ENCODE measurements around the gene SCN5A. TPM values are rescaled to one million over a fixed set of nuclear protein-coding genes. Genes with fewer than 3 reads are reported as not detected.

Gene SCN5A
- total and polyA plus RNA-seq, 2 of the 8 experiments (the other 6 are each of a cell fraction or from before 2014, with no cell fraction given) = 4.8 to 11.4 TPM

- no peak overlapping the region for H2BK12ac ChIP-seq (ENCODE audit: low read depth, low read length)
- WGBS, 2 experiments (ENCODE audit: extremely low coverage in 1 of 2, insufficient coverage in 1 of 2, insufficient read length in 1 of 2, insufficient replicate concordance in 2 of 2, low coverage in 1 of 2, low lambda C conversion rate in 2 of 2, missing lambda C conversion rate in 1 of 2) = 63% methylated on average over 2 of the region's 2 CpGs; no CpG with 5 or more reads in 1 of the 2 experiments
- no peak overlapping the region for H3K4ac ChIP-seq (replicated peaks; ENCODE audit: insufficient read length, low read depth, low read length)
- no peak overlapping the region for H3K4me2 ChIP-seq (ENCODE audit: insufficient read depth in 1 of 2, low read depth in 2 of 2, low read length in 2 of 2)
- no peak overlapping the region for H3K9ac ChIP-seq (replicated peaks in 1 of 4; ENCODE audit: extremely low read depth in 1 of 4, low read depth in 3 of 4, low read length in 3 of 4)
- CTCF ChIA-PET (ENCODE audit: partially characterized antibody) = interaction anchor here (1.1 kb wide), 1 partner anchor 44 kb away, joined by 3 read pairs; no protein-coding TSS in a partner anchor
- no peak overlapping the region for H3K27ac ChIP-seq (ENCODE audit: low read depth, low read length)
- POLR2A ChIA-PET (ENCODE audit: partially characterized antibody) = no interaction called here
- H4K8ac ChIP-seq (ENCODE audit: extremely low read depth, insufficient read depth, low read length) = no peak overlapping the region
- no peak overlapping the region for H3K23ac ChIP-seq (ENCODE audit: insufficient read length)
- H3K36me3 ChIP-seq (ENCODE audit: control insufficient read depth in 2 of 4, insufficient read depth in 4 of 4, low read length in 3 of 4) = no peaks in the 10 kb centered on the region
- no peak overlapping the region for H3K18ac ChIP-seq (ENCODE audit: extremely low read depth, low read length)
- no peaks in the 10 kb centered on the region for H3K9me3 ChIP-seq (ENCODE audit: insufficient read depth in 2 of 2, low read depth in 1 of 2, low read length in 1 of 2)
- no peaks in the 10 kb centered on the region for H3K23me2 ChIP-seq (ENCODE audit: low read depth, low read length)
- H3K4me1 ChIP-seq (replicated peaks in 1 of 4; ENCODE audit: control insufficient read depth in 3 of 4, insufficient read depth in 4 of 4, low read length in 3 of 4) = no peaks in the 10 kb centered on the region
- H3K4me3 ChIP-seq (ENCODE audit: extremely low read depth in 1 of 4, insufficient read depth in 2 of 4, low read depth in 3 of 4, low read length in 4 of 4) = no peak overlapping the region
- H3K56ac ChIP-seq (replicated peaks; ENCODE audit: insufficient read length, low read depth, low read length) = no peak overlapping the region
- no peaks in the 10 kb centered on the region for H4K20me1 ChIP-seq (replicated peaks in 1 of 2; ENCODE audit: control insufficient read depth in 1 of 2, insufficient read depth in 2 of 2, low read length in 2 of 2)
- H3K79me2 ChIP-seq (ENCODE audit: control insufficient read depth in 1 of 2, insufficient read depth in 2 of 2, low read length in 2 of 2) = no peaks in the 10 kb centered on the region
- H3K79me1 ChIP-seq (ENCODE audit: low read depth, low read length) = no peaks in the 10 kb centered on the region
- H2BK20ac ChIP-seq (ENCODE audit: low read length) = no peak overlapping the region
- H4K5ac ChIP-seq (ENCODE audit: insufficient read length, low read depth, low read length) = no peak overlapping the region
- no peak overlapping the region for H2AFZ ChIP-seq (ENCODE audit: low read length)
- DNase-seq (ENCODE audit: low read depth in 1 of 2, low spot score in 2 of 2) = no peak
- no peak overlapping the region for H2BK5ac ChIP-seq (ENCODE audit: low read depth, low read length)
- no peak overlapping the region for H2BK15ac ChIP-seq (ENCODE audit: low read length)
- no peak overlapping the region for H3K14ac ChIP-seq (ENCODE audit: insufficient read length)
- no peaks in the 10 kb centered on the region for H3K27me3 ChIP-seq (replicated peaks in 1 of 4; ENCODE audit: control insufficient read depth in 3 of 4, extremely low read depth in 1 of 4, insufficient read depth in 3 of 4, low read length in 3 of 4)
- H2BK120ac ChIP-seq (replicated peaks; ENCODE audit: low read depth, low read length) = no peak overlapping the region
- no peak for FAIRE-seq
- no peak overlapping the region for H4K91ac ChIP-seq (replicated peaks; ENCODE audit: insufficient read length, low read length)
- TF ChIP-seq CHD1 (IDR thresholded peaks at IDR 0.05; ENCODE audit: low read depth, low read length) = no peak
- no peak for TF ChIP-seq SP2 (IDR thresholded peaks at IDR 0.05; ENCODE audit: low read length)
- no peak for TF ChIP-seq MAFK (IDR thresholded peaks at IDR 0.05; ENCODE audit: low read depth, low read length)
- no peak for TF ChIP-seq ZNF274 (IDR thresholded peaks at IDR 0.05; ENCODE audit: borderline replicate concordance, extremely low read depth, low read length)
- TF ChIP-seq, protein P1, sequence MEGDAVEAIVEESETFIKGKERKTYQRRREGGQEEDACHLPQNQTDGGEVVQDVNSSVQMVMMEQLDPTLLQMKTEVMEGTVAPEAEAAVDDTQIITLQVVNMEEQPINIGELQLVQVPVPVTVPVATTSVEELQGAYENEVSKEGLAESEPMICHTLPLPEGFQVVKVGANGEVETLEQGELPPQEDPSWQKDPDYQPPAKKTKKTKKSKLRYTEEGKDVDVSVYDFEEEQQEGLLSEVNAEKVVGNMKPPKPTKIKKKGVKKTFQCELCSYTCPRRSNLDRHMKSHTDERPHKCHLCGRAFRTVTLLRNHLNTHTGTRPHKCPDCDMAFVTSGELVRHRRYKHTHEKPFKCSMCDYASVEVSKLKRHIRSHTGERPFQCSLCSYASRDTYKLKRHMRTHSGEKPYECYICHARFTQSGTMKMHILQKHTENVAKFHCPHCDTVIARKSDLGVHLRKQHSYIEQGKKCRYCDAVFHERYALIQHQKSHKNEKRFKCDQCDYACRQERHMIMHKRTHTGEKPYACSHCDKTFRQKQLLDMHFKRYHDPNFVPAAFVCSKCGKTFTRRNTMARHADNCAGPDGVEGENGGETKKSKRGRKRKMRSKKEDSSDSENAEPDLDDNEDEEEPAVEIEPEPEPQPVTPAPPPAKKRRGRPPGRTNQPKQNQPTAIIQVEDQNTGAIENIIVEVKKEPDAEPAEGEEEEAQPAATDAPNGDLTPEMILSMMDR (IDR thresholded peaks at IDR 0.05; ENCODE audit: control extremely low read depth in 1 of 3, insufficient read depth in 1 of 3, low read depth in 1 of 3, low read length in 3 of 3) = no peak
- no peak for TF ChIP-seq JUN (IDR thresholded peaks at IDR 0.05; ENCODE audit: low read depth, low read length)
- no peak for TF ChIP-seq RAD21 (IDR thresholded peaks at IDR 0.05 in 1 of 2, conservative IDR thresholded peaks at IDR 0.05 in 1 of 2; ENCODE audit: low read depth in 2 of 2, low read length in 2 of 2)
- no peak overlapping the region for H2AK5ac ChIP-seq (ENCODE audit: low read depth, low read length)
Observed at GRCh38 chr3:38696034-38696433, 46.5 kb upstream of the SCN5A start.
